ENCODE measurements around the gene L3MBTL4.

The L3MBTL4 gene

GRCh38 chr18:6115710-6116109 lies 299.0 kb downstream of the L3MBTL4 start:
- DNase-seq (ENCODE audit: low spot score) = no peak
- no peak for TF ChIP-seq CTCF (IDR thresholded peaks at IDR 0.05; ENCODE audit: extremely low read depth, missing control alignments)

GRCh38 chr18:6113650-6114049 lies 301.1 kb downstream of the L3MBTL4 start:
- TF ChIP-seq CTCF (IDR thresholded peaks at IDR 0.05; ENCODE audit: extremely low read depth, missing control alignments) = no peak

GRCh38 chr18:6111726-6112125 lies 303.0 kb downstream of the L3MBTL4 start:
- TF ChIP-seq CTCF (IDR thresholded peaks at IDR 0.05; ENCODE audit: extremely low read depth, missing control alignments) = no peak
- DNase-seq (ENCODE audit: low spot score) = no peak

More at GRCh38 chr18:6113650-6114049, 301.1 kb downstream of the L3MBTL4 start:
- DNase-seq (ENCODE audit: low spot score) = no peak

- TF ChIP-seq CTCF (IDR thresholded peaks at IDR 0.05; ENCODE audit: extremely low read depth, missing control alignments) = no peak
- DNase-seq (ENCODE audit: low spot score) = no peak
Measured at GRCh38 chr18:6109743-6110142, 305.0 kb downstream of the L3MBTL4 start.

- no peak for TF ChIP-seq CTCF (IDR thresholded peaks at IDR 0.05; ENCODE audit: extremely low read depth, missing control alignments)
- DNase-seq (ENCODE audit: low spot score) = no peak
Measured at GRCh38 chr18:6107794-6108193, 306.9 kb downstream of the L3MBTL4 start.

- DNase-seq (ENCODE audit: low spot score) = no peak
- no peak for TF ChIP-seq CTCF (IDR thresholded peaks at IDR 0.05; ENCODE audit: extremely low read depth, missing control alignments)
Measured at GRCh38 chr18:6106091-6106685, 308.5 kb downstream of the L3MBTL4 start.

- DNase-seq (ENCODE audit: low spot score) = no peak
- no peak for TF ChIP-seq CTCF (IDR thresholded peaks at IDR 0.05; ENCODE audit: extremely low read depth, missing control alignments)
Measured at GRCh38 chr18:6103741-6104140, 311.0 kb downstream of the L3MBTL4 start.

Measured in GM20000 (cell line).